Stimulated activated CD4-positive, alpha-beta T cell treated with anti-CD3 and anti-CD28 coated beads, Interleukin-12 subunit alpha, Interleukin-12 subunit beta, amount 100 ng/mL, for 48 hours (primary cell): ENCODE results near the gene LETM1.
A peak's percentile ranks its signal among the peaks of the same experiment; 100 is the strongest.

Experiments used
- DNase-seq, 3 donors: peaks; one replicate each; pipeline ENCODE4 v3.0.0-alpha.2; 2020; ENCODE audit warnings: low read depth in 2 of 3, low spot score in 1 of 3

The LETM1 gene

DNA sequence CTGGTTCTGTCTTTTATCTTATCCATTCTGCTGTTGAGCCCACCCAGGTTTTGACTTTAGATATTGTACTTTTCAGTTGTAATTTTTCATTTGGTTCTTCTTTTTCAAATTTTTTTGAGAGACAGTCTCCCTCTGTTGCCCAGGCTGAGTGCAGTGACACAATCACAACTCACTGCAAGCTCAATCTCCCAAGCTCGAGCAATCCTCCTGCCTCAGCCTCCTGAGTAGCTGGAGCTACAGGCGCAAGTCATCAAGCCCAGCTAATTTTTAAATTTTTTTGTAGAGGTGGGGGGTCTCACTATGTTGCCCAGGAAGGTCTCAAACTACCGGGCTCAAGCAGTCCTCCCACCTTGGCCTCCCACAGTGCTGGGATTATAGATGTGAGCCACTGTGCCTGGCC, 25.7 kb downstream of the LETM1 start:
- no peak for DNase-seq

DNA sequence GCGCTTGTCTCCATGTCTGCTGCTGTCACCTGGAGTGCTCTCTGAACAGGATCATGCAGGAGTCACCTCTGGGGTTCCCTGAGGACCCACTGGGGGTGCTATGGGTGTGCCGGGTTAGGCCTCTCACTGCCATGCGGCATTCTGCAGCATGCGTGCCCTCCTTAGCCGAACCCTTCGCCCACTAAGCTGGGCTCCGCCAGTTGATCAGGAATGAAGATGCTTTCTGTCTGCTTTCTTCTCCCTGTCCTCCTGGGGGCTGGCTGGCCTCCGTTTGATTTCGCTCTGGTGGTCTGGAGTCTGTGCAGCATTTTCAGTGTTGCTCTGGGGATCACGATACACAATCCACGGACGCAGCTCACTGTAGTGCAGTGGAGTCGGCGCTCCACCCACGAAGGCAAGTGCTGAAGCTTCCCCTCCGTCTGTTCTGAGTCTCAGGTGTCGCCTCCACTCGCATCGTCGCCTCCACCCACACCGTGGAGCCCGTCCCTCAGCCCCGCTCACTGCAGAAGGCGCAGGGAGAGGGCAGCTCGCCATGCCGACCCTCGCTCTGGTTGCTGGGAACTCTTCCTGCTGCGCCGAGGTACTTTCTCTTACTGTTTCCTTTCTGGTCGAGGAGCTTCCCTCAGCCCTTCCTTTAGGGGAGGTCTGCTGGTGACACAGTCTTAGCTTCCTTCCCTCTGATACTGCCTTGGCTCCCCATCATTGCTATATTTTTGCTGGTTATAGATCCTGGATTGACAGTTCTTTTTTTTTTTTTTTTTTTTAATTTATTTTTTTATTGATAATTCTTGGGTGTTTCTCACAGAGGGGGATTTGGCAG, 29.2 kb downstream of the LETM1 start:
- DNase-seq = no peak

DNA sequence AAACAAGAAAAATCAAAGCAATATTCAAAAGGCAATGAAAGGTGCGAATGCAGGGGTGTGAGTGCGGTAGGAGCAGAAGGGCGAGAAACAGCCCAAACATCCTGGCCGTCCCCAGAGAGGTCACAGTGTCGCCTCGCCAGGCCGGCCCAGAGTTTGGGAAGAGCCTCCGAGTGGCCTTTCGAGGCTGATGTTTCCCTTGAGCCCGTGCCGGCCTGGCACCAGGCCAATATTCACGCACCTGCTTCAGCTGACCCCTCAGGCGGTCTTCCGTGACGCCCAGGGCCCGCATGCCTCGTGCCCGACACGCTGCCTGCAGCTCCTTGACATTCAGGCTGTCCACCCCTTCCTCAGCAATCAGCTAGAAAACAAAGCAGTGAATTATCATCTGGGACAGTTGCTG, 30.6 kb downstream of the LETM1 start:
- DNase-seq = no peak

DNA sequence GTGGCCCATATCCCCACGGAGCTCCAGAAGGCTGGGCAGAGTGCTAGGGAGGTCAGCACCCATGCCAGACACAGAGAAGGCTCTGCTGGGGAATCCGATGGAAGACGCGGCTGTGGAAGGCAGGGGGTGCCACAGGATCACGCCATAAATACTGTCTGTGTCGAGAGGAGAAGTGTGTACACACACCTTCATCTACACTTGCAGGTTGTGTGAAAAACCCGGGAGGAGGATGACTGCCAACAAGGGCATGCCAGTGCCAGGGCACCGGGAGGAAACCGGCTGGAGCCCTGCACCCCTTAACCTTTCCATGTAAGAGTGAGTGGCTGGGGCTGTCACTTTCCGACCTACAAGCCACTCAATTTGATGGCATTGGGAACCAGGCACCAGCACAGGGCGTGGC, 31.2 kb downstream of the LETM1 start:
- no peak for DNase-seq

DNA sequence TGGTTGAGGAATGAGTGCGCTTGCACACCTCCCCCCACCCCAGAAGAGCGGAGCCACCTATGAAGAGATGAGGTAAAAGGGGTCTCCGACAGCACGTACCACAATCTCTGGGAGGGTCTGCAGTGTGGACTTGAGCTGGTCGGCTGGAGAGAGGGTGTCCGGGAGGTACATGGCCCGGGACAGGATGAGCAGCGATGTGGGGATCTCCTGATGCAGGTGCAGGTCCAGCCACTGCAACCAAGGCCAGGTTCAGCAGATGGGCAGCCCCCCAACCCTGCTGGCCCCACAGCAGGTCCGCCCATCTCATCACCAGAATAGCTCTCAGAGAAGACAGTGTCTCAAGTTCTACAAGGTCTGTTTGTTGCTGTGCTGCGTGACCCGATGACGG, 32.4 kb downstream of the LETM1 start:
- DNase-seq = no peak

DNA sequence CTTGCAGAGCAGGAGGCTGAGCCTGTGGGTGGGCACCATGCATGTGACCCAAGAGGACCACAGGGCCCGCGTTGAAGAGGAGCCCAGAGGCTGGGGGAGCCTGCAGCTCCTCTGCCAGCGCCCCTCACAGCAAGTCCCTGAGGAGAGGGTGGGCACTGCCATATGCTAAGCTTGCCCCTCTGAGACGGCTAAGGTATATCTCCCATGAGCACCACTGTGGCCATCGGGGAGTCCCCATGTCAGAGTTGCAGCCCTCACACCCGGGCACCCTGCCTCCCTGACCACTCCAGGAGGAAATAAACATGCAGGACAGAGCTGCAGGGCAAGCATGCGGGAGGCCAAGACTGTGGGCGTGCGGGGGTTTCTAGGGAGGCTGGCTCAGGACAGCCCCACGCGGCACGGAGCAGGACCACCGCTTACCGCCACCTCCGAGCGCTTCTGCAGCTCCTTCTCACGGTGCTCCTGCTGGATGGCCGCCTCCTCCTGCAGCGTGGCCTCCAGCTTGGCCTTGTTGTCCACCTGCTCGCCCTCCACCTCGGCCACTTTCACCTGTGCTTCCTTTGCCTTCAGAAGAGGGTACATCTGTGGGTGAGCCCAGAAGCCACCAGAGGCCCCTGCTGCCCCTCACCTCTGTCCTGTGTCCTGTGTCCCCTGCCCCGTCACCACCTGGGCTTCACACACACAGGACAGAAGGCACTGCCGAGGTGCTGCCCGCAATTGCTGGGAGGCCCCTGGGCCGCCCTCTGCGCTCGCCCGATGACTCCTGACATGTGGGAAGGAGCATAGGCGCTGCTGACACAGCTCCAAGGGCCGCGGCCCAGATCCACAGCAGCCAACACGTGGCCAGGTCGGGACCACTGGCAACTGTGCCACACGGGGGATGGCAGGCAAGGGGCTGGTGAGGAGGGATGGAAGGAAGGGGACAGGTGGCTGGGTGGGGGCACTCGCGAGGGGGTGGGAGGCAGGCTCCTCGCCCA, 33.1 kb downstream of the LETM1 start:
- no peak for DNase-seq

DNA sequence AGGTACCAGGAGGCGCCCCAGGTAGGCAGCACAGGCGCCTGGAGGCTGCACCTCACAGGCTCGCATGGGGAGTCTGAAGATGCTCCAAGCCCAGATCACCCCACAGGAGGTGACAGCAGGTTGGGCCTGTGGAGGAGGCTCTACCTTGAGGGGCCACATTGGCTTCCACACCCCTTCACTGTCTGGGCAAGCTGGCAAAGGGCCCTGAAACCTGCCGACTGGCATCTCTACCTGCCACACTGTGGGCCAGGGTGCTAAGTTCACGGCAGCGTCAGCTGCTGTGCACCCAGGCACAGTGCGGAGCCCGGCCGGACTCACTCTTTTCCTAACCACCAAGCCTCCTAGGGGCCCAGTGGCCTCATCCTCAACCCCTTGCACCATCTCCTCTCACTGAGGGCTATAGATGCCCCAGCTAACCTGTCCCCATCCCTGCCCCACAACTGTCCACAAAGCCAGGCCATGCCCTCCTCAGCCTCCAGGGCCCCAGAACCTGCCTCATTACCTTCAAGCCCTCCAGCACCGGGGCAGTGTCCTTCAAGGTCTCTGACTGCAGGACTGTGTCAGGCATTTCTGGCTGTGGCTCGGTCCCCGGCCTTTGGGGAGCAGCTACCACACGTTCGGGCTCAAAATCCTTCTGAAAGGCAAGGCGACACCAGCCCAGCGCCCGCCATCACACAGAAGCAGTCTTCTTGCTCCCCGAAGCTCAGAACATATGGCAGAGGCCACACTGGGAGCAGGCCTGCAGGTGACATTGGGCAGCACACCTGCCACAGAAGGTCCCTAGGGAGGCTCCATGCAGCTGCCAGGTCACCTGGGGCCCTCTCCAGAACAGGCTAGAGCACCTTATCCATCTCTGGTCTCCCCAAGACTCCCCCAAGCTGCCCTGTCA, 34.0 kb downstream of the LETM1 start:
- DNase-seq = no peak

DNA sequence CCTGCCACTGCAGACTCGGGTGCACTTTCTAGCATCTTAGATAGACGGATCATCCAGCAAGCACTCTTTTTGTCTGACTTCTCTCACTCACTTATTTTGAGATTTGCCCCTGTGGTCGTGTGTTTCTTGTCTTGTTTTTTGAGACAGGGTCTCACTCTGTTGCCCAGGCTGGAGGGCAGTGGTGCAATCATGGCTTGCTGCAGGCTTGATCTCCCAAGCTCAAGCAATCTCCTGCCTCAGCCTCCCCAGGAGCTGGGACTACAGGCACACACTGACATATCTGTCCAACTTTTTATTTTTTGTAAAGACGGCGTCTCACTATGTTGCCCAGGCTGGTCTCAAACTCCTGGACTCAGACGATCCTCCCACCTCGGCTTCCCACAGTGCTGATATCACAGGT, 36.1 kb downstream of the LETM1 start:
- DNase-seq = no peak

DNA sequence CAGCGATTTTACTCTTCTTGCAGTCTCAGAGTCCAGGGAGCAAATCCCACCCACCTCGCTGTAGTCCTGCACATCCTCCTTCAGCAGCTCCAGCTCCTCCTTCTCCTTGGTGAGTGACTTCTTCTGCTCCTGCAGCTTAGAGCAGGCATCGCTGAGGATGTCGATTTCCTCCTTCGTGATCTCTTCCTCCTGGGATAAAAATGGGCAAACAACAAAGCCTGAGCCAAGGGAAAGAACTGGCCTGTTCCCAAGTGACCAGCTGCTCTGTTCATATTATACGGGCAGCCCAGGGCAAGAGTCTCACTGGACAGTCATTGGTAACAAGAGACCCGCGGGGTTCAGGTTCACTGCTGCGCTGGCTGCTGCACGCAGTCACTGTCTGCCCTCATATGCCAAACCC, 36.7 kb downstream of the LETM1 start:
- DNase-seq = no peak

DNA sequence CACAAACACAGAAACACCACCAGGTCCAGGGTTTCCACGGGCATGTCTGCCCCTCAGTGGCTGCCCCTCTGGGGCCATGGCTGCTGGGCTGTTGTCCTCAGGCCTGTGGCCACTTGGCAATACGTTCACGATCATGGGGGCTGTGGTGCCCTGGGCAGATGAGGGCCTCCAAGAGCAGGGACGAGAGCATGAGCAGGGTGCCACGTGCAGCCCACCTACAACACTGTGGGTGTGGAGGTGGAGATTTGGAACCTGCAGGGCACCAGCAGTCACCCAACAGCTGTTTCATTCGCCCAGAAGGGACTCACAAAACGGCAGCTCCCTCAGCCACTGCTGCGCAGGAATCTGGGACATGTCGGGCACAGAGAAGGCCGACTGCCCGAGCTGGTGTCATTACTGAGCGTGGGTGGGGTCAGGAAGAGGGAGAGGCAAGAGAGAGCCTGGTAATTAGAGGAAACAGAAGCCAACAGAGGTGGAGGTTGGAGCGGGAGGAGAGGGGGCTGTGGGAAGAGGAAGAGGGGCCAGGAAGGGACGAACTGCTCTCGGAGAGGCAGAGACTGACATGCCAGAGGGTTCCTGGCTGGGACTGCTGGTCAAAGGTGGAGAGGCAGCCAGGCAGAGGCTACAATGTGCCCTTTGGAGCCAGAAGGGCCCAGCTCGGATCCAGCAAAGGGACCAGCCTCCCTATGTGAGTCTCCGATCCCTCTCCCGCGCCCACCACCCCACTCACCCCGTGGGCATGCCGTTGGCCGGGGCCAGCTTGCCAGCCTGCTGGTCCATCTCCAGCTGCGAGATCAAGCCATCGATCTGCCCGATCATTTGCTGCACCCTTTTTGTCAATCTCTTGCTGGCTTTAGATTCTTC, 39.7 kb downstream of the LETM1 start:
- no peak for DNase-seq

DNA sequence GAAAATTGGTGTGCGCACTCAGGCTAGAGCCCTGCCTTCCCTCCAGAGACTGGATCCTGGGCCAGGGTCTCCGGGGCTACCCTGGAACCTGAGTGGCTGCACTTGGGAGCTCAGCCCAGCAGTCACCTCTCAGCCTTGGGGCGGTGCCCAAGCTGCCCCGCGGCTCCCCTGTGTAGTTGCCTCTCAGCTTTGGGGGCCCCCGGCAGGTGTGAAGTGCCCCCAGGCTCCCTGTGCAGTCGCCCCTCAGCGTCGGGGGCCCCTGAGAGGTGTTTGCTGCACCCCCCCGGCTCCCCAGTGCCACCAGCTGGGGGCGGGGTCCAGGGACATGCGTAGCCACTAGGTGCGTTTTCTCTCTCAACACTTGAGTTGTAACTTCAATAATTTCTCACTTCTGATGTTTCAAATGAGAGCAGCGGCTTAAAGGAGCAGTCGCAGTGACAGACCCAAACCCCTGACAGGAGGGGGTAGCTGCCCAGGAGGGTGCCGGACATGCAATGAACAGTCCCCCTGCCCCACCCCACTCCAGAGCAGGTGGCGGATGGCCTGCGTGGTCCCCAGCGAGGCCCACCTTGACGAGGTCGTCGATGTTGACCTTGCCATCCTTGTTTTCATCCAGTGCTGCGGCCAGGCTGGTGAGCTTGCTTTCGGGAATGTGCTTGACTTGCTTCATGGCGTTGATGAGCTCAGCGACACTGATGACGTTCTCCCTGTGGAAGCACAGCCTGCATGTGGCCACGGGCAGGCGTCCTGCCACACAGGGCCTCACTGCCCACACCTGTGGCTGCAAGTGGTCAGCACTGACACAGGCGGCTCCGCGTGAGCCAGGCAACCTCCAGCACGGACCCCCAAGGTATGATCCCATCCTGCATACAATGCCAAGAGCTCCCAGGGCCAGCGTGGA, 40.6 kb downstream of the LETM1 start:
- no peak for DNase-seq

DNA sequence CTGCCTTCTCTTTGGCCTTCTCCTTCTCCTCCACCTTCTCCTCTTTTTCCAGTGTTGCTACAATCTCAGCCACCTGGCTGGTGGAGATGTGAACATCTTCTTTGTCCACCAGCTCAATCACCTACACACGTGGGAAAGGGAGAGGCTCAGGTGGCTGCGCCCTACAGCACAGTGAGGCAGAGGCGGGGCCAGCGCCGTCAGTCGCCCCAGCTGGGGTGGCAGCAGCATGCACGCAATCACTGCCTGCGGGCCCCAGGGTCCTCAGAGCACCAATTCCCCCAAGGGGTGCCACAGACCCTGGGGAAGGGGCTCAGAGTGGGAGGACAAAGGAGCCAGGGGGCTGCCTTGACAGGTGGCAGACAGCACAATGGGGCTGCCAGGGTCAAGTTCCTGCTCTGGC, 41.5 kb downstream of the LETM1 start:
- no peak for DNase-seq

DNA sequence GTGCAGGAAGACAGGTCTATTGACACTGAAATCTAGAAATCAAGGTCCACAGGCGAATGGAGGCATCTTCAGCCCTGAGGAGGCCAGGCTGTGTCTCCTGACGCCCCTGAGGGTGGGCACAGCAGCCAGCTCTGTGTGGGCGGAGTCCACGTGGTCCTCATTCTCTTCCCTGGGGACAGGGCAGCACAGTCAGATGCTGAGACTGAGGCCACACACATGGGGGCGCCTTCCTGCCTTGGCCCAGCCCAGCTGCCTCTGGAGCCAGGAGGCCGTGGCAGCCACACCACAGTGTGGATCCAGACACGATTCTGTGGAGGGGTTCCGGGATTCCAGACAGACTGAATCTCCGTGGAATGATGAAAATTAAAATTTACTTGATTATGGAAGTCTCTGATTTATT, 42.0 kb downstream of the LETM1 start:
- no peak for DNase-seq

DNA sequence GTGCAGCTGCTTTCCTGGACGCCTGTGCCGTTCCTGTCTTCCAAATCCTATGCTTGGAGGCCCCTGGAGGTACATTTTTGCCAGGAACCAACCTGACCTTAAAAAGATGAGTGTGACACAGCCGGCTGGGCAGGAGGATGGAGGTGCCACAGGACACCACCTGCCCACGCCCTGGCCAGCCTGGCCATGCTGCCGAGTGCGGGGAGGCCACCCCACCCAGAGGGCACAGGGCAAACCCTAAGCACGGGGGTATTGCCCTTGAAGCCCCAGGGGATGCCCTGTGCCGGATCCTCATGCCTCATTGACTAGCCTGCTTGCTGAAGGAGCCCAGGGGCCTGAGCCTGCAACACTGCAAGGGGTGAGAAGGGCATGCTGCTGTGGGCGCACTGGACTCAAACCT, 42.7 kb downstream of the LETM1 start:
- DNase-seq = no peak

DNA sequence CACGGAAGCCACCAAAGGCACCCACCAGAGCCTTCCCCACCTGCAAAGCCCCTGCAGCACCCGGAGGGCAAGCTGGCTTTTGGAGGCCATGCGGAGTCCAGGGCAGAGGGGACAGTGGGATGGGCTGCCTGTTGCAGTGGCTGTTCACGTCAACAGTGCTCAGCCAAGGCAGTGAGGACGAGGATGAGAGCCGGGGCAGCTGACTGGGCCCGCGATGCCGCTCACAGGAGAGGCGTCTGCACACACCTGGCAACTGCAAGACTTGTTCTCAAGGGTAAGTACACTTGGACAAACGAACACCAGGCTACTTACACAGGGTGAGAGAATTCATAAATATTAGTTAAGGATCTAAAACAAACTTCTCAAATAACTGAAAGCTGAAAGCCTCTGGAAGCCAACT, 43.2 kb downstream of the LETM1 start:
- no peak for DNase-seq

DNA sequence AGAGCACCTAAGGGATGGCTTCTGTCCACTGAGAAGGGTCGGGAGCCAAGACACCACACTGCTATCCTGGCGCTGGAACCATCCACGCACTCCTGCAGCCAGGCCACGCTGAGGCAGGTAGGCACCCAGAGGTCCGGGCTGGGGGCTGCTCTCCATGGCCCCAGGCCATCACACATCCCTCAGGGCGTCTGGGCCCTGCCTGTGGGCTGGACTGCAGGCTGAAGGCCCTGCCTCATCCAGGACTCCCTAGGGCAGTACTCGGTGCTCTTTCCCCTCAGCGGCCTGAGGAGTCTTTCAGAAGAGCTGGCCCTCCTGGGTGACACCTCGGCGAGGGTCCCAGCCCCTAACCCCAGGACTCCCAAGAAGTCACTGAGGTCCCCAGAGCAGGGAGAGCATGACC, 45.2 kb downstream of the LETM1 start:
- no peak for DNase-seq

DNA sequence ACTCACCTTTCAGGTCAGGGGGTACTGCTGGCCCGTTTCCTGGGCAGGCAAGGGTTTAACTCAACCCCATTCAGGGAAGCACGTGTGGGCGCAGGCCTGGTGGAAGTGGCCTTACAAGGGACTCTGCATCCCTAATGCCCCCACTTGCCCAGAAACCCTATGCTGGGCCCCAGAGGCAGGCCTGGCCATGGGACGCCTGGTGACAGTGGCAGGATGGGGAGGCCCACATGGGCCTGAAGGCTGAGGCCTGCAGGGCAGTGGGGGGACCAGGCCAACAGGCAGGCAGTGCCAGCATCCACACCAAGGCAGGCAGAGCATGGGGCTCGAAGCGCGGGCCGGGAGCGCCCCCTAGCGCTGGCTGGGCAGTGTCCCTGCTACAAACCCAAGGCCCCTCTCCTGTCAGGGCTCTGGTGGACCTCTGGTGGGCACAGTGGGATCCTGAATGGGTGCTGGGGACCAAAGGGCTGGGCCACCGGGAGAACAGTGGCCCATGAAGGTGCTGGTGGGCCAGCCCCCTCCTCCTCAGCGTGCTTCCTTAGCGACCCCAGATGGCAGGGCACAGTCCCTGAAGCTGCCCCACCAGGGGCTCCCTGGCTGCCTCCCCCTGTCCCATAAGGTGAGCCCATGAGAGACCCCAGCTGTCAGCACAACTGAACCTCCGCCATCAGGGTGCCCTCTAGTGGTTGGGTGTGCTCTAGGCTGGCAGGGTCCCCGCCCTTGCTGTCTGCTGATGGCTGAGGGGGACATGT, 46.0 kb downstream of the LETM1 start:
- DNase-seq = peak; percentile 57 to 65 (median 65)
